NCI-H526 treated with DMSO at 0.1 percent for 48 hours (cell line): ENCODE measurements around the gene KLC4.
A peak's percentile ranks its signal among the peaks of the same experiment; 100 is the strongest.
"Not testable (repeated sequence)": the region's sequence is repeated elsewhere in the genome, so short reads cannot be mapped to it uniquely, and the experiment has no call there.

Source experiments
- DNase-seq: peaks from one replicate; lab custom pipeline; 2025; lab: John Stamatoyannopoulos, UW

Gene KLC4

GRCh38 chr6:43070028-43070632 is 10.7 kb downstream of the KLC4 start:
- DNase-seq = peak; percentile 27

GRCh38 chr6:43074847-43075669 is 15.6 kb downstream of the KLC4 start:
- no peak for DNase-seq

- peak; percentile 75 for DNase-seq
These were observed 16.4 kb downstream of the KLC4 start, which contains the start of gene PTK7 for GRCh38 chr6:43075670-43076463. TSS of gene PTK7 (plus strand) at chr6:43076314. CDS start at chr6:43076489, 175 bp downstream.

- DNase-seq = peak; percentile 31
These were observed 17.3 kb downstream of the KLC4 start for GRCh38 chr6:43076464-43077332.

GRCh38 chr6:43077333-43077809 is 17.9 kb downstream of the KLC4 start:
- no peak for DNase-seq

GRCh38 chr6:43077981-43078511 is 18.6 kb downstream of the KLC4 start:
- DNase-seq = no peak

- DNase-seq = no peak
These were observed 19.3 kb downstream of the KLC4 start for GRCh38 chr6:43078691-43079090.

GRCh38 chr6:43081043-43081442 is 21.6 kb downstream of the KLC4 start:
- DNase-seq = no peak

GRCh38 chr6:43081922-43082321 is 22.5 kb downstream of the KLC4 start:
- not testable (repeated sequence) for DNase-seq

GRCh38 chr6:43082806-43083655 is 23.6 kb downstream of the KLC4 start:
- no peak for DNase-seq

- no peak for DNase-seq
These were observed 26.7 kb downstream of the KLC4 start for GRCh38 chr6:43086022-43086658.

GRCh38 chr6:43088654-43089056 is 29.2 kb downstream of the KLC4 start:
- DNase-seq = no peak

GRCh38 chr6:43089467-43089866 is 30.0 kb downstream of the KLC4 start:
- peak; percentile 32 for DNase-seq

GRCh38 chr6:43089874-43090558 is 30.6 kb downstream of the KLC4 start:
- DNase-seq = peak; percentile 35

GRCh38 chr6:43090559-43090956 is 31.1 kb downstream of the KLC4 start:
- peak; percentile 34 for DNase-seq

- DNase-seq = no peak
These were observed 31.6 kb downstream of the KLC4 start for GRCh38 chr6:43091020-43091419.

- DNase-seq = no peak
These were observed 32.1 kb downstream of the KLC4 start for GRCh38 chr6:43091436-43091991.

GRCh38 chr6:43092635-43093034 is 33.2 kb downstream of the KLC4 start:
- DNase-seq = no peak
